GM19455 (cell line): ENCODE results near the gene RNF217.

Experiments
- ATAC-seq: cut with Tn5 transposase; IDR thresholded peaks from one replicate; pipeline ENCODE4 v1.9.1; 2021; ENCODE audit not compliant: unreplicated experiment

RNF217 gene

DNA sequence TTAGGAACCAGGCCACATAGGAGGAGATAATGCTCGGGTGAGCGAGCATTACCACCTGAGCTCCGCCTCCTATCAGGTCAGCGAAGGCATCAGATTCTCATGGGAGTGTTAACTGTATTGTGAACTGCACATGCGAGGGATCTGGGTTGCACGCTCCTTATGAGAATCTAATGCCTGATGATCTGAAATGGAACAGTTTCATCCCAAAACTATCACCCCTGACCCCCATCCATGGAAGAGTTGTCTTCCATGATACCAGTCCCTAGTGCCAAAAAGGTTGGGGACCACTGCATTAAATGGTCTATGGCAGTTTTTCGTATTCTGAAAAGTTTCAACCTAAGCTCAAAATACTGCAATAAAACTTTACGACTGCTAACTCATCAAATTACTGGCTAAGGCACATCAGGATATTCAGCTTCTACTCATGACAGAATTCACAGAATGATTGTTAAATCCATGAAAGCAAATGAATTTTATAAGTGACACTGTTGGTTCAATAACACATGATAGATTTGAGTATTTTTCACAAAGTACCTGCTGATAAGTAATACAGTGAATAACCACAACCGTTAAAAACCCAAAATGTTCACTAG, 25.9 kb downstream of the RNF217 start:
- no peak for ATAC-seq

DNA sequence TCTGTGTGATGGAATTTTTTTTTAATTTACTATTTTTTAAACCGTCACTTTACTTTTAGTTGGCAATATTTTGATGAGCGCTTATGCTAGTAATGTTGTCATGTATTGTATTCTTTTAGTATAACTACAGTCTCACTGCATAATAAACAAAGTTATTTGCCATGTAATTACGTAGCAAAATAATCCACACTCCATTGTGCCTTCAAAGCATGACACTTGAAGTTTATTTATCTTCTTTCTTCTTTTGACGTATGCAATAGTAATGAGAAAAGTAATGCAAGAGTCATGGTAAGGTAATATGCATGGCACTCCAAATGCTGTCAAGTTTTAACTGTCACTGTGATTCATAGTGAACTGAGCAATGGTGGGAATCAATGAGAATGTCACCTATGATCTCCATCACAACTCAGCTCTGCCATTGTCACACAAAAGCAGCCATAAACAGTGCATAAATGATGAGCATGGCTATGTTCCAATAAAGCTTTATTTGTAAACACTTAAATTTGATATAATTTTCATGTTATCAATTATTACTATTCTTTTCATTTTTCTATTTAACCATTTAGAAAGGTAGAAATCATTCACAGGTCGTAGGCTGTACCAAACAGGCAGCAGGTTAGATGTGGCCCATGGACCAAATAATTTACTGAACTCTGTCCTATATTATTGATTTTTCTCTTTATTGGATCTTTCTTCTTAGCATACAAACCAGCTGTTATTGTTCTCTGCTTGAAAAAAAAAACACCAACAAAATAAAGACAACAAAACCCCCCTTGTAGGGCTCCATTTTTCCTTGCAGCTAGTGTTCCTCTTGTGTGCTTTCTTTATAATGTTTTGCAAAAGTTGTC, 27.1 kb downstream of the RNF217 start:
- ATAC-seq = no peak

DNA sequence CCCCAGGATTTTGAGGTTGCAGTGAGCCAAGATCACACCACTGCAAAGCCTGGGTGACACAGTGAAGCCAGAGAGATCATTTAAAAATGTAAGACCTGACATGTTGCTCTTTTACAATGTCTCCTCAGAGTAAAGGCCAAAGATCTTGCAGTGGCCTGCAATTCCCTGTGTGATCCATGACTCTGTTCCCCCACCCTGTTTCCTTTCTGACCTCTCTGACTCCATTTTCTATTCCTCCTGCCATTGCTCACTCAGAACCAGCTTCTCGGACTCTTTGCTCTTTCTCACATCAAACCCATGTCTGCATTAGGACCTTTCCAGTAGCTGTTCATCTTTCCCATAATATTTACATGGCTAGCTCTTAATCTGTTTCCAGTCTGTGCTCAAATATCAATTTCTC, 28.8 kb downstream of the RNF217 start:
- no peak for ATAC-seq

DNA sequence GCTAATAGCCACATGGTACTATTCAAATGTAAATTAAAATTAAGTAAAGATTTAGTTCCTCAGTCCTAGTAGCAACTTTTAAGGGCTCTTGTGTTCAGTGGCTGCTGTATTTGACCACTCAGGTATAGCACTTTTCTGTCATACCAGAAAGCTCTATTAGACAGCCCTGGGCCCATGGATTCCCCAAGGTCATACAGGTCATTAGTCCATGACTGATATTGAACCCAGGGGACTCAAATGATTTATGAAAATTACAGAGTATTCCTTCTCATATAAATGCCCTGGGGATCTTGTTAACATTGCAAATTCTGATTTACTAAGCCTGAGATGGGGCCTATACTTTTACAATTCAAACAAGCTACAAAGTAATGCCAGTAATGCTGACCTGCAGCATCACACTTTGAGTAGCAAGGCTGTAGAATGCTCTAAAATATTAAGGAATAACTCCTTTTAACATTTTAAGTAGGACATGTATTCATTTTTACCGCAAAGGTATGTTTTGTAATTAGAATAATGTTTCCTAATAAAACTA, 29.6 kb downstream of the RNF217 start:
- ATAC-seq = no peak

DNA sequence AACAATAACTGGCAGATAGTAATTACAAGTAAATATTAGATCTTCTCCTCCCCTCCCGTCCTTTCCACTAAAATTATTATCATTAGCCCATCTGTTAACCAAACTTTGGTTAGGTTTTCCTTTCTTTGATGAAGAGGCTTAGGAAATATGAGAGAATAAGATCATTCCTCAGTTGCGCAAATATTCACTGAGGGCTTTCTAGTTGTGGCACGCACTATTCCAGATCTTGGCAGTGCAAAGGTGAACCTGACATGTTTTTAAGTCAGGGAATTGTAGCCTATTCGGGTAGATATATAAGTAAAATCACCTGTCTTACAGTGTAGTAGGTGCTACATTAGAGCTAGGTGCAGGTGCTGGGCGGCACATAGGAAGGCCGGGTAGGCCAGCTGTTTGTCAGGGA, 31.1 kb downstream of the RNF217 start:
- no peak for ATAC-seq

DNA sequence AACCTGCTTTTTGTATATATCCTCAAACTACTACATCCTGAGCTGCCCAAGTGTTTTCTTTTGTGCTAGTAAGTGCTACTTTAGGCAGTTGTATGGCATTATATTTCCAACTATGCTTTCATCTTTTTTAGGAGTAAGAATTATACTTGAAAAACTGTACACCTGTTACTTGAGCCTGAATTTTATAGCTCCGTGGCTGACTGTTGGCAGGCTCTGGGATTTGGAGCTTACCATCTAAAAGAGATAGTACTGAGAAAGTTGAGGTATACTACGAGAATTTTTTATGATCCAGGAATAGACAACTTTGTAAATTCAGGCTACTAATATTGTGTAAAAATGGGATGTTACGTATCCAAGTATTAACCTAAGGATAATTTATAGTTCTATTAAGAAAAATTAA, 32.4 kb downstream of the RNF217 start:
- no peak for ATAC-seq

DNA sequence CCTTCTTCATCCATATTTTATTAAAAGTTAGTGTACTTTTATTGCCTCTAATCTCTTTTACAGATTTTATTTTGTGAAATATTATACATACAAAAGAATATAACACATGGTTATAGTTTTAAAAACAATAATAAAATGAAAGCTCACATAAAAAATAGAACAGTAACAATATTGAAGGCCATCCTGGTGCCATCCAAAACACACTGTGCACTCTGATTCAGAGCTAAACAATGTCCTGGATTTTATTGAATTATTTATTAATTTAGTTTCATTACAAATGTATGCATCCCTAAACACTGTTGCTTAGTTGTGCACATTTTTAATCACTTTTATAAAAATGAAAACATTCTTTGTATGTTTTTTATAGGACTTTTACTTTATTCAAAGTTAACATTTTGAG, 32.9 kb downstream of the RNF217 start:
- ATAC-seq = no peak

DNA sequence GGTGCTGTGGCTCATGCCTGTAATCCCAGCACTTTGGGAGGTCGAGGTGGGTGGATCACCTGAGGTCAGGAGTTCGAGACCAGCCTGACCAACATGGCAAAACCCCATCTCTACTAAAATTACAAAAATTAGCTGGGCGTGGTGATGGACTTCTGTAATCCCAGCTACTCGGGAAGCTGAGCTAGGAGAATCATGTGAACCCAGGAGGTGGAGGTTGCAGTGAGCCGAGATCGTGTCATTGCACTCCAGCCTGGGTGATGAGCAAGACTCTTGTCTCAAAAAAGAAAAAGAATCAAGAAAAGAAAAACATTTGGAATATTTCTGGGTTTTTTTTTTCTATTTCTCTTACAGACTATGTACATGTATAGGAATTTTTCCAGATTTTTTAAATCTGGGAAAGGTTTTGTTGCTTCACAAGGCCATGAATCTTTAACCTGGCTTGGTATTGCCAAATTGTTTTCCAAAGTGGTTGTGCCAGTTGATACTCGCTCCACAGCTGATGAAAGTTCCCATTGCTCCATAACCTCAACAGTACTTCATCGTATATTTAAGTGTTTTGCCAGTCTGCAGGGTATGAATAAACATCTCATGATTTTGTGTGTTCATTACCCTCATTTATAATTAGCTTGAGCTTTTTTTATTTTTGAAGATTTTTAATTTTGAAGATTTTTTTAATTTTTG, 33.5 kb downstream of the RNF217 start:
- ATAC-seq = no peak

DNA sequence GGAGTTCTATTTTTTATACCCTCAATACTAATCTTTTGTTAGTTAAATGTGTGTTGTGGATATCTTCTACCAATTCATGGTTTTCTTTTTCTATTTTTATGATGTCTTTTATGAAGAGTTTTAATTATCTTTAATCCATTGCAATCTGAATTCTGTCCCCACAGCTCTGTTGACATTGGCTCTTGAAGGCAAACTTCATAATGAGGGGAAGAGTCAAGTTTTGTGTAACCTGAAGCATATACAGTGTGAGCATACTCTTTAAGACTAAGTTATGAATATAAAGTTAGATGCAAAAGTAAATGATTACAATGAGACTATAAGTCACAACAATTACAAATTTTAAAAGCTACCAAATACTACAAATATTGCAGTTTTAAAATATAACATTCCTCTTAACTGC, 34.2 kb downstream of the RNF217 start:
- no peak for ATAC-seq

DNA sequence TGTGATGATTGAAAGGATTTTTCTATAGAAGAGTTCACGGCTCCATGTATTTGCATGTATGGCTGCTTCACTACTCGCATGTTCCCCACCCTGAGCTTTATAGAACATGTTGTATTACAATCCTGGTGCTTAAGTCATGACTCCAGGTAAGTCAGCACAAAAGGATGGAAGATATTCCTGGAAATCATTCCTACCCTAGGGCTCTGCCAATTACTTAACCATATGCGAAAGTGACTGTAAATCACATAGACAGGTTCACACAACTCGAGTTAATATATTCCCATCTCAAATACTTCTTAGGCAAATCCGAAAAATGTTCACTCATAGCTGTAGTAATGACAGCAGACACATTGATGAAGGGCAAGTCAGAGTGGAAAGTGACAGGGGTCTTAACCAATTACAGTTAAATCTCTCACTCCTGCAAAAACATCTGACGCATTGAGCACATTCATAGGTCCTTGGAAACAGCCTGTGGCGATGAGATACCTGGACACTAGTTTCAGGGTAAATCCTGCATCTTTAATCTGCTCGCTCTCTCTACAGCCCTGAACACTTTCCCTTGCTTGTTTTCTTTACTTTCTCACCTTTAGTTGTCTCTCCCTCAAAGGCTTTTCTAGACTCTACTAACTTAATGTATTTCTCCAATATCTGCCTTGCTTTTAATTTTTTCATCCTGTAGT, 35.1 kb downstream of the RNF217 start:
- ATAC-seq = no peak

DNA sequence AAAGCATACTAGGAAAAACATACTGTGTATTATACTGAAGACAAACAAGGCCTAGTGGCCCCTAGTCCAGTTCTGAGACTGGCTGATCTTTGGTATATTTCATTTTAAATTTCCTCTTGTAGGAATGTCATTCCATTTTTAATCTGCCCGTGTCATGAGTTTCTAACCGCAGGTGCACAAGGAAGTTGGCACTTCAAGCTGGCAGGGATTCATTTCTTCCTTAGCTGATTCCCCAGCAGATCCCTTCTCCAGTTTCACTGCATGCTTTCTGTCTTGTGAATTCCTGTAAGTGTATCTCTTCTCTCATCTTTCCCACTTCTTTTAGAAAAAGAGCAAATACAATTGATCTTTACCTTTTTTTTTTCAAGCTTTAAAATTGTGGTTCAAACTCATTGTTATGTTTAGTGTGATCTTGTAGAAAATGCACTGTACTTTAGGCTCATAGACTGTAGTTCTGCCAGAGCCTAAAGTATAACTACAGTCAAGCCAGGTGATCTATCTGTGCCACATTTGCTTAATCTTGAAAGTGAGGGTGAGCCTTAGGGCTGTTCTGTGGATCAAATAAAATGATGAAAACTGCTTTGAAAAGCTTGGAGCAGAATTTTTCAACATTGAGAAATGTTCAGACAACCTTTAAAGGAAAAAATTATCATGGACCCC, 37.0 kb downstream of the RNF217 start:
- no peak for ATAC-seq

DNA sequence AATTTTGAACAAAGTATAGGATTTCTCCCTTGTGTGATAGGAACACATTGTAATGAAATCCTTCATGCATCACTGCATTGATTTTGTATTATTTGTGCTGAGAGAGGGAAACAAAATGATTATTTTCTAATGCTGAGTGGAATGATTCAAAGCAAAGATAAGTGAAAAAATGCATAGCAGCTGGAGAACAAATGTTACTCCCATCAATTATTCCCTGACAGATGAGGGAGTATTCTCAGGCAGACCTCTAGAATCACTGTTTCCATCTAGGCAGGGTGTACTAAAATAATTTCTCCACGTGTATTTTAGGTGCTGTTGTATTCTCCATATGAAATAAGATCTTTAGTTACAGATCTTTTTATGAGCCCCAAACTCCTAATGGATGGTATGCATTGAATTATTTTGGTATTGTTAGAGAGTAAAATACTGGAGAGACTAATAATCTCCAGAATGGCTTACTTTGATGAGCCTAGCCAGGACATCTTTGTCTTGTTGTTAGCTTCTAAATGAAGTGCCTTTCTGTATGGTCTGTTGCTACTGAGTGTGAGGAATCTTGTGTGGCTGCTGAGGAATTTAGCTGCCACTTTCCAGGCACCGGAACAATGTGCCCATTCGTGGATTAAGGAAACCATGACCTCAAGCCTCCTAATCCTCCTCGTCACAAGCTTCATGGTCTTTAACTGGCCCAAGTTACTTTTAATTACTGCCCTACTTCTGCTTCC, 39.6 kb downstream of the RNF217 start:
- no peak for ATAC-seq

DNA sequence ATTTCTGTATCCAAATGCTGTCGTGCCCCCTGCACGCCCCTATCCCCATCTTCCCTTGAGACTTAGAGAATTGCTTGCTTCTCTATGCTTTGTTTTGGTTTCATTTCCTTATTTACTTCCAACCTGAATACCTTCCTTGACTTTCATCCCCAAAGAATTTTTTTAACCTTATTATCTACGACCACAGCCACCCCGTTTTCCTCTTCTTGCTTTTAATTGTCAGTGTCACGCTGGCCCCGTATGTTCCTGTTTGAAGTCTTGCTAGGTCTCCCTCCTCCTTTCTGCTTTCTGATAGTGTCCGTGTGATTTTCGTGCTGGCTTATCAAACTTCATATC, 40.1 kb downstream of the RNF217 start:
- ATAC-seq = no peak

DNA sequence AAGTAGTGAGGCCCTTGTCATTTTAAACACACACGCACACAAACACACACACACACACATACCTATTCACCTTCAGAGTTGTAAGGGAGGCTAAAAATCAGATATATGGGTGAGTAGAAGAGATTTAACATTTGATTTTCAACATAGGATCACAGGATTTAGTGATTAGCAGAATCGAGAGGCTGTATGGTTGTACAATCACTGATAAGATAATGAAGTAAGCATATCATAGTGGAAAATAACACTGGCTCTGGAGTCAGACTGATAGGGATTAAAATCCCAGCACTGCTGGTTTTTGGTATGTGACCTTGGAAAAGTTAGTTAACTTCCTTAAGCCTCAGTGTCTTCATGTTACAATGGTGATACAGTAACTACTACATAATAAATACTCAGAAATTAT, 40.8 kb downstream of the RNF217 start:
- no peak for ATAC-seq

DNA sequence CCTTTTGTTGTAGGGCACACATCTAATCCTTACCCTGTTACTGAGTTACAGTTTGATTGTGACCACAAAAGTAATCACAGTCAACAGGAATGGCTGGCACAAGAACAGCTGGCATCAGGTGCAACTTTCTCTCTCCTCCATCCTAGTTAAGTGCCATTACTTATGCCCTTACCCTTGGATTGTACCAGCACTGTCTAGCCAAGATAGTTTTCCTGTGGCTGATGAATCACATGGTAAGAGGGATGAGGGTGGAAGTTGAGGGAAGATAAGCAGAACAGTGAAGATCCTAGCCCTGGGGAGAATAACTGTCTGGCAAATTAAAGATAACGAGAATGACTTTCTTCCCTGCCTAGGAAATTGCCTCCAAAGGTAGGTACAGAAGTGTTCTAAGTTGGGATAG, 42.0 kb downstream of the RNF217 start:
- no peak for ATAC-seq

DNA sequence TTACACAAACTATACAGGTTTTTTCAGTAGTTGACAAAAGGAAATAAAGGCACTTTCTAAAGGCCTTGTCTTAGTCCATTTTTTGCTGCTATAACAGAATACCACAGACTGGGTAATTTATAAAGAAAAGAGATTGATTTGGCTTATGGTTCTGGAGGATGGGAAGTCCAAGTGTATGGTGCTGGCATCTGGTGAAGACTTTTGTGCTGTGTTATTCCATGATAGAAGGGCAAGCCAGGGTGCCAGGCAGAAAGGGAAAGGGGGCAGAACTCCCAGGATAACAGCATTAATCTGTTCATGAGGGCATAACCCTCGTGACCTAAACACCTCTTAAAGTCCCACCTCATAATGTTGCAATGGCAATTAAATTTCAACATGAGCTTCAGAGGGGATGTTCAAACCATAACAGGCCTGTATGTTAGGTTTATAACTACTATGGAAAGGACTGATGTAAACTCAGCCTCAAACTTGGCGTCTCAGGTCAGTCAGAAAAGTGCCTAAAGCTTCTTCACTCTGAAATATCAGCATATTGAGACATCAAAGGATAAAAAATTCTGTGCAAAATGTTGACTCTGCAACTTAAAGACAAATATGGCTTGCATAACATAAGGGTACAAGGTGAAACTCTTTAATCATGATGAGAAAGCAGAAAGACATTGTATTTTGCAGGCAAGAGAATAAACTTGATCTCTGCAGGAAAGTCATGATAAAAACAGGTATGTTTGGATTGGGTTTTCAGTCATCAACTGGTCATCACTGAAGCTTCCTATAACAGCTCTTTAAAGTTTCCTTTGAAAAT, 42.8 kb downstream of the RNF217 start:
- no peak for ATAC-seq

DNA sequence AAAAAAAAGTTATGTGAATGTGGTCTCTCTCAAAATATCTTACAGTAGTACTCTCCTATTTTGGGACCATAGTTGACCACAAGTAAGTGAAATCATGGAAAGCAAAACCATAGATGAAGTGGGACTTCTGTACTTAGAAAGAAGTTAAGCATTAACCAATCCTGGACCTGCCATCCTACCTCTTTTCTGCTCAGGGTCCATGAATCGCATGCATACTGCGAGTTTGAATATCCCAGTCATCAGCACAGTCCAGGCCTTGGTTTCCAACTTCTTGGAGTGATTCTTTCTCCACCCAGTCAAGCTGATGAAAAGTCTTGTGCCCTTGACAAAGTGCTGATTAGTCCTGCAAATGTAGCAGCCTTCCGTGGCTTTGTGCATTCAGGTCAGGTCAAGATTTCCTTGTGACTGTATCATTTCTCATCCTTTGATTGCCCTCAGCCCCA, 46.0 kb downstream of the RNF217 start:
- ATAC-seq = no peak

DNA sequence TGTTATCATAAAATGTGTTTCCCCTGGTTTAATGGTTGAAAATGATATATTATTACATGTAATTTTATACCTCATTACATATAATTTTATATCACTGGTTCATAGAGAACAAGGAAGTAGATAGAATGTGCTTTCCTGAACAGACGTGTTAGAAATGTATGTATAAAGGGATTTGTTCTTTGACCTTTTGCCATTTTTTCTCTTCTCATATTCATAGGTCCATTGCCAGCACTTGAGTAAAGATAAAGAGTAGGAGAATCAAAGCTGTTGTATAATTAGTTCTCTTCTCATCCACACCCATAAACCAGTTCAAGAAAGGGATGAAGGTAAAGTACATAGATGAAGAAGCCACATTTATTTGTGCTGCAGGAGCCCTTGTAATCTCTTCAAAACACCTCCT, 46.7 kb downstream of the RNF217 start:
- ATAC-seq = no peak

DNA sequence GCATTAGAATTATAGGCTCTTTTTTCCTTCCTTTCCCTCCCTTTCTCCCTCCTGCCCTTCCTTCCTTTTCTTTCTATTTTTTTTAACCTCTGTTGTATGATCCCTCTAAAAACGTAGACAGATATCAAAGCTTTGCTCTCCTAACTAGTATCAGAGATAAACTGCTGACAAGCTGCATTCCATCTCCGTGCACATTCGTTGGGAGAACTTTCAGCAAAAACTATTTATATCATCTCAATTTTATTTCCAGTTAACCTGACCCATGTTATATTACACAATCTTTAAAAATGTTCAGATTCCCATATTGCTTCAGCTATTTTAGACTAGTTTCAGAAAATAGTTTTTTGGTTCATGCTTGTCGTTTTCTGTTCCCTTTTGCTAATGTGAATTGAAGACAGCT, 47.3 kb downstream of the RNF217 start:
- no peak for ATAC-seq
